ENCODE data around the gene MCF2L.
"Not testable (repeated sequence)": the region's sequence is repeated elsewhere in the genome, so short reads cannot be mapped to it uniquely, and the experiment has no call there.

Gene MCF2L

GRCh38 chr13:113076681-113077401, 107.8 kb downstream of the MCF2L start:
- in situ Hi-C loops (cut with MboI; ENCODE audit: low sequenced_read_pairs), result no loop called here

GRCh38 chr13:113077566-113077952, 108.5 kb downstream of the MCF2L start:
- in situ Hi-C loops (cut with MboI; ENCODE audit: low sequenced_read_pairs), result no loop called here

GRCh38 chr13:113077953-113078901, 109.2 kb downstream of the MCF2L start:
- in situ Hi-C loops (cut with MboI; ENCODE audit: low sequenced_read_pairs), result no loop called here

DNA sequence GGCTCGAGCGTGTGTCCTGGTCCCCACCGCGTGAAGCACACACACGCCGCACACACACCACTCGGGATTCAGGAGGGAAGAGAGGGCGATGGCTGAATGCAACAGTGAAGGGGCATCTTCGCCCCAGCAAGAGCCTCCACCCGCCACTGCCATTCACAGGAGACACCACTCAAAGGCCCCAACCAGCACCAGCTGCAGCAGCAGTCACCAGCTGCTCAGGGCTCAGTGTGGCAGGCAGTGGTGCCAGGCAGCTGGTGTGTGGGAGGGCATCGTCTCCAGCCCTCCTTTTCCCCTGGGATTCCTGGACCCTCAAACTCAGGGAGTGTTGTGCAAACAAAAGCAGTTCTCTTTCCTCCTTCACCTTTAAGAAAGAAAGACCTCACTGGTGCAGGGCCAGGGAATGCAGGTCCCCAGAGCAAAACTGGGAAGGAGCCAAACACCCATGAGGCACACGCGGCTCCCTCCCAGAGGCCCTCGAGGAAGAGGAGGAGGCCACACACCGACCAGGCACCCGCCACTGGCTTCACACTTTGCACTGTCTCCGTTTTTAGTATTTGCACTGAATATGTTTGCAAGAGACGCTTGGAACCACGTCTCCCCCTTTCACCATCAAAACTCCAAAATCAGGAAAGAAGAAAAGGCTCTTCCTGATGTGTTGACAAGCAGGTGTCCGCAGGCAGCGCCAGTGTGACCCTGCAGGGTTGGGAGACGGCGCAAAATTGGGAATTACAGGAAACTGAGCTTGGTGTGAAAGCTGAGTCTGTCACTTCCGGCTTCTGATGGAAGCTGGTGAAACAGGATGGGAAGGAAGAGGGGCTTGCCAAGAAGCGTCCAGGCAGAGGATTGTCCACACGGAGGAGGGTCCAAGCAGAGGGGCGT, 110.1 kb downstream of the MCF2L start:
- in situ Hi-C loops (cut with MboI; ENCODE audit: low sequenced_read_pairs), result no loop called here

- in situ Hi-C loops (cut with MboI; ENCODE audit: low sequenced_read_pairs), result not testable (repeated sequence)
Observed at GRCh38 chr13:113079781-113080080, 110.7 kb downstream of the MCF2L start.

DNA sequence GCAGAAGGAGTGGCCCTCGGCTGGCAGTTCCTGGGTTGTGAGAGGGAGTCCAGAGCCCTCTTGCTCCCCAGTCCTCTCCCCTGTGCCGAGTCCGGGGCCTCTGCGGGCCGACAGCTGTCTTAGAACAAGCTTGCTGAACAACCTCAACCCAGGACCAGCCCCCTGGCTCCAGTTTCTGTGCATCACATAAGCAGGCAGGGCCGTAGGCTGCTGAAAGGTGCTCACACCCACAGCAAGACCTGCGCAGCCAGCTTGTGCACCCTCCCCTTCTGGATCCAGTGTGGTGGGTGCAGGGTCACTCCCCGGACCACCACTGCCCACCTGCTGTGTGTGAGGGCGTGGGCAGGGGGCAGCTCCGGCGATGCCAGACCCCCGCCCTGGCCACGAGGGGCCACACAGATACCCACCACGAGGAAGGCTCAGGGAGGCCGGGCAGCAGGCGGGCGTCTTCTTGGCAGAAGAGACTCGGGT, 111.4 kb downstream of the MCF2L start:
- in situ Hi-C loops (cut with MboI; ENCODE audit: low sequenced_read_pairs), result no loop called here

GRCh38 chr13:113080901-113081521, 112.0 kb downstream of the MCF2L start:
- in situ Hi-C loops (cut with MboI; ENCODE audit: low sequenced_read_pairs), result no loop called here

DNA sequence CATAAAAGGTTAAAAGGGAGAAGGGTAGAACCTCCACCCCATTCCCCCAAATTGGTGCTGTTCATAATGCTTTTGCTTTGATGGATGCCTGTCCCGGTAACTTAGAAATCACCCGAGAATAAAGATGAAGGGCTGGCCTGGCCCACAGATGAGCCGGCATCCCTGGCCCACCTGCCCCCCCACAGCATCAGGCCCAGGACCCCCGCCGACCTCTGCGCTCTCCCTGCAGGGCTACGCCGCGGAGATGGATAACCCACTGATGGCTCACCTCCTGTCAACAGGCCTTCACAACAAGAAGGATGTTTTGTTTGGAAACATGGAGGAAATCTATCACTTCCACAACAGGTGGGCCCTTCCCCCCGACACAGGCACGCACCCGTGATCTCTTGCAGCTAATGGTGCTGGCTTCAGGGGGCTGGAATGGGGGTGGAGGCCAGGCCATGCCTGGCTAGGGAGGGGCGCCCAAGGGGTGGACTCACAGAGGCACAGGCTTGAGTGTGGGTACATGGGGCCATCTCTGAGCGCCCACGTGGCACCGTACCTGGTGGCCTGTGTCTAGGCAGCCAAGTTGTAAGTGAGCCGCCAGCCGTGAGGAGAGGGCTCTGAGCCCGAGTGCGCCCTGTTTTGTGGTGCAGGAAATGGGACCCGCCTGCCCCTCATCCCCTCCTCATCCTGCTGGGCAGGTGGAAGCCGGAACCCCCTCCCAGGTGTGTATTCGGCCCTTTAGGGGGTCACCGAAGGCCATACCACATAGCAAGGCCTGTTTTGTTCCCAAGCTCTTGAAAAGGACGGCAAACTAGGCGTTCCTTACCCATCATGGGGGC, 113.4 kb downstream of the MCF2L start:
- in situ Hi-C loops (cut with MboI; ENCODE audit: low sequenced_read_pairs), result no loop called here

- in situ Hi-C loops (cut with MboI; ENCODE audit: low sequenced_read_pairs), result no loop called here
Observed at GRCh38 chr13:113083022-113083373, 114.0 kb downstream of the MCF2L start.

GRCh38 chr13:113083402-113084061, 114.5 kb downstream of the MCF2L start:
- in situ Hi-C loops (cut with MboI; ENCODE audit: low sequenced_read_pairs), result no loop called here

GRCh38 chr13:113084094-113084942, 115.3 kb downstream of the MCF2L start:
- in situ Hi-C loops (cut with MboI; ENCODE audit: low sequenced_read_pairs), result no loop called here

DNA sequence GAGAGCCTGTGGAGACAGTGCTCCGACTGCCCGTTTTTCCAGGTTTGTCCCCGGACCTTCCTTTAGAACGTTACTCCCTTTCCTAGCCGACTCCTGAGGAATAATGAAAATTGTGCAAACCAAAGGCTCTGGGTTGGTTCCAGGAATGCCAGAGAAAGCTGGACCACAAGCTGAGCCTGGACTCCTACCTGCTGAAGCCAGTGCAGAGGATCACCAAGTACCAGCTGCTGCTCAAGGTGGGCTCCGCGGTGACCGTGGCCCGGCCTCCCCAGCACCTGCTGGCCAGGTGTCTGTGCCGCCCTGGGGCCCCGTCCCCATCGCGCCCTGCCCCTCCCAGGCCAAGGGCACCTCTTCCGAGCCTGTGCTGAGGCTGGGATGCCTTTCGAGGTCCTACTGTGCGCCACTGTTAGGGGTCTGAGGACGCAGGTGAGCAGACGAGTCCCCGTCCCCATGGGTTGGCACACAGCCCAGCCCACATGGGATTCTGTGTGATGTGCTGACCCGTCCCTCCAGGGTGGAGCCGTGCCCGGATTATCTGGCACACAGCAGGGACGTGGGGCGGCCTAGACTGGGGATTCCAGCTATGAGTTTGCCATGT, 116.0 kb downstream of the MCF2L start:
- in situ Hi-C loops (cut with MboI; ENCODE audit: low sequenced_read_pairs), result no loop called here

- in situ Hi-C loops (cut with MboI; ENCODE audit: low sequenced_read_pairs), result no loop called here
Observed at GRCh38 chr13:113086031-113086750, 117.2 kb downstream of the MCF2L start.

- in situ Hi-C loops (cut with MboI; ENCODE audit: low sequenced_read_pairs), result no loop called here
Observed at GRCh38 chr13:113086991-113087922, 118.2 kb downstream of the MCF2L start.

DNA sequence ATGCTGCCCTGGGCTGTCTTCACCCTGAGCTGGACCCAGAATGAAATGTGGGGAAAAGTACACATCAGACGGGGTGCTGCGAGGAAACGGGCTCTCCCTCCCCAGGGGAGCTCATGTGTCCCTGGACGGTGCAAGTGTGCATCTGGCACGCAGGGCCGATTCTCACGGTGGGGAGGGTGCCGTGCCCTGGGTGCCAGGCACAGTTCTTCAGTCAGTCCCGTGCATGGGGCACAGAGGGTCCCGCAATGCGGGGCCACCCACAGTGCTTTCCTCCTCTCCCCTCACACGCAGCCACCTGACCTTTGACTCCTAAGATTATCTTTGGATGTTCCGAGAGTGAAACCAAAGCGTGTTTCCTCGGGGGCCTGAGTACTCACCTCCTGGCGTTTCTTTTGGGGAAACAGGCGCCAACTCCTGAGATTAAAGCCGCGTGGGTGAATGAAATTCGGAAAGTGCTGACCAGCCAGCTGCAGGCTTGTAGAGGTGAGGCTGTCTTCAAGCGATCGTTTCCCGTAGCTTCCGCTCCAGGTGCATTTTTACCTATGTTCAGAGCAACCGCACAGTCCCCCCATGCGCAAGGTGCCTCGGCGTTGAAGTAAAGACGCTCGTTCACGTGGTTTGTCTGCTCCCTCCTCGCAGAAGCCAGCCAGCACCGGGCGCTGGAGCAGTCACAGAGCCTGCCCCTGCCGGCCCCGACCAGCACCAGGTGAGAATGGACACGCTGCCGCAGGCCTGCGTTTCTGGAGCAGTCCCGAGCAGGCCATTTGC, 119.1 kb downstream of the MCF2L start:
- in situ Hi-C loops (cut with MboI; ENCODE audit: low sequenced_read_pairs), result no loop called here

GRCh38 chr13:113088691-113089020, 119.6 kb downstream of the MCF2L start:
- in situ Hi-C loops (cut with MboI; ENCODE audit: low sequenced_read_pairs), result no loop called here
